GM13976 (cell line): ENCODE measurements around the gene AUTS2.

Source experiments
- DNase-seq: peaks from one replicate; pipeline ENCODE4 v3.0.0; 2012; ENCODE audit warnings: low spot score
- in situ Hi-C: fragments of 300-500 bp; cut with MboI; formaldehyde crosslinking; loops from one replicate; pipeline ENCODE4 v1.12.0; 2022; ENCODE audit warnings: low sequenced_read_pairs, mixed read lengths, inconsistent platforms; ENCODE audit not compliant: unreplicated experiment
- TF ChIP-seq, protein P1 (sequence below): IDR thresholded peaks from 2 replicates; pipeline ENCODE4 v1.5.1; 2012; ENCODE audit warnings: borderline replicate concordance, mild to moderate bottlenecking; ENCODE audit not compliant: insufficient read depth; ENCODE audit errors: extremely low read depth, missing control alignments, control extremely low read depth

Gene AUTS2

DNA sequence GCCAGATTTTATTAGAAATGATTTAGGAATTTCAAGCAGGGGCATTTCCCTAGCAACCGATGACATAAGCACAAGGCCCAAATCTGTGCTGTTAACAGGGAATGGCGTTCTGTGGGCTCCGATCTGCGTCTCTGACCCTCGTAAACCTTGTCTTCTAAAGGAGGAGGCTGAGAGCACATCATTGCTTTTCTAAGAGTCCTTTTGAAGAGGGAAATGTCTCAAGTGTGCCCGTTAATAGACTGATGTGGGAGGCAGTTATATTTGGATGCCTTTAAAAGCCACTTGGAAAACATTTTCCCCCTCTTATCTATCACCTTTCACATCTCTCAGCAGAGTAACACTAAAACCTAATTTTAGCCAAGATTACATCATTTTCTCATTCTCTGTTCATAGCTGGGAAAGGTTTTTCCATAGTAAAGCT lies 1109.6 kb downstream of the AUTS2 start:
- no peak for DNase-seq
- TF ChIP-seq, protein P1, sequence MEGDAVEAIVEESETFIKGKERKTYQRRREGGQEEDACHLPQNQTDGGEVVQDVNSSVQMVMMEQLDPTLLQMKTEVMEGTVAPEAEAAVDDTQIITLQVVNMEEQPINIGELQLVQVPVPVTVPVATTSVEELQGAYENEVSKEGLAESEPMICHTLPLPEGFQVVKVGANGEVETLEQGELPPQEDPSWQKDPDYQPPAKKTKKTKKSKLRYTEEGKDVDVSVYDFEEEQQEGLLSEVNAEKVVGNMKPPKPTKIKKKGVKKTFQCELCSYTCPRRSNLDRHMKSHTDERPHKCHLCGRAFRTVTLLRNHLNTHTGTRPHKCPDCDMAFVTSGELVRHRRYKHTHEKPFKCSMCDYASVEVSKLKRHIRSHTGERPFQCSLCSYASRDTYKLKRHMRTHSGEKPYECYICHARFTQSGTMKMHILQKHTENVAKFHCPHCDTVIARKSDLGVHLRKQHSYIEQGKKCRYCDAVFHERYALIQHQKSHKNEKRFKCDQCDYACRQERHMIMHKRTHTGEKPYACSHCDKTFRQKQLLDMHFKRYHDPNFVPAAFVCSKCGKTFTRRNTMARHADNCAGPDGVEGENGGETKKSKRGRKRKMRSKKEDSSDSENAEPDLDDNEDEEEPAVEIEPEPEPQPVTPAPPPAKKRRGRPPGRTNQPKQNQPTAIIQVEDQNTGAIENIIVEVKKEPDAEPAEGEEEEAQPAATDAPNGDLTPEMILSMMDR, result no peak
- in situ Hi-C loops, result no loop called here

DNA sequence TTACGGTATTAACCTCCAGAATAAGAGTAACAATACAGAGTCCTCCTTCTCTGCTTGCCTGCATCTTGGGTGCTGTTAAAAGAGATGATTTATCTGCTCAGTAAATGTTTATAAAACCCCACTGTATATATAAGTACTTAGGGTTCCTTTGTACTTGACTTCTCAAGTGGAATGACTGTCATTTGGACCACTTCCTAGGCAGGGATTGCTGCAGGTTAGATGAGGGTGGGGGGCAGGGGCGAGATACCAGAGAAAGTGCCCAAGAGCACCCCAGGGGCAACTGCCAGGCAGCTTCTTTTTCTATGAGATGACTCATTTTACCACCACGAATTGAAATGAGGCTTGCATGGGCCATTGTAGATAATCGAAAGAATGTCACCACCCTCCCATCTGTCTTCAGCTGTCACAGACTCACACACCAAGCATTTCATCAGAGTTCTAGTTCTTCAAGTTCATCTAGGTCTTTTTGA lies 1111.8 kb downstream of the AUTS2 start:
- DNase-seq, result no peak
- TF ChIP-seq, protein P1, result no peak
- in situ Hi-C loops, result no loop called here

DNA sequence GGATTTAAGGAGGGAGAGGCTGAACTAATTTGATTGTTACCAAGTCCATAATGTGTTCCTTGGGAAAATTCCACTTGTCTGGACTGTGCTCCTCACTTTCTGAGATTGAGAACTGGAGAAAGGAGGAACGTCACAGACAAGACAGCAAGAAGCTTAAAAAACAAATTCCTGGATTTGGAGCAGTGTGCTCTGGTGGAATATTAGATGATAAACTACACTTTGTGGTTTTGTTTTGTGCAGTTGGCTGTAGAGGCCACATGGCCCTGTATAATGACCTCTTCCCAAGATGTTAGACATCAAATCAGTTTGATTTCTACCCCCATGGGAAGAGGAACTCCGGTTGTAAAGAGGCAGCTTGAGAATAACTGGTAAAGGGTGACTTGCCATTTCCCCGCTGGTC lies 1112.4 kb downstream of the AUTS2 start:
- no peak for DNase-seq
- in situ Hi-C loops, result no loop called here
- TF ChIP-seq, protein P1, result no peak

DNA sequence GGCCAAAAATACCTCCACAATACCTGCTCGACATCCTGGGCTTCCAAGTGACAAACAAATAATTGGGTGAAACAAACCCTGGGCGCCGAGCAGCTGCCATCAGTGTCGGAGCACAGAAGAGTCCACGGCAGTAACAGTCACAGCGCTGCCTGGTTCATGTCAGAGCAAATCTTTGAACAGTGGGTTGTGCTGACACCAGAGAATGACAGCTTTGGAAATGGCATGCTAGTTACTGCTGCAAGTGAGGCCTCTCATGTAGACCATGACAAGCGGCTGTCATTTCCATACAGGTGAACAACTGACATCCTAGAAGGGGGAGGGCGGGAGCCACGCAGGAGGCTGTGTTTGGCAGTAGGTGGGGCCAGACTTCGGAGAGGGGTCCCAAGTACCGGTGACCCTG lies 1113.2 kb downstream of the AUTS2 start:
- DNase-seq, result no peak
- TF ChIP-seq, protein P1, result no peak
- in situ Hi-C loops, result no loop called here

DNA sequence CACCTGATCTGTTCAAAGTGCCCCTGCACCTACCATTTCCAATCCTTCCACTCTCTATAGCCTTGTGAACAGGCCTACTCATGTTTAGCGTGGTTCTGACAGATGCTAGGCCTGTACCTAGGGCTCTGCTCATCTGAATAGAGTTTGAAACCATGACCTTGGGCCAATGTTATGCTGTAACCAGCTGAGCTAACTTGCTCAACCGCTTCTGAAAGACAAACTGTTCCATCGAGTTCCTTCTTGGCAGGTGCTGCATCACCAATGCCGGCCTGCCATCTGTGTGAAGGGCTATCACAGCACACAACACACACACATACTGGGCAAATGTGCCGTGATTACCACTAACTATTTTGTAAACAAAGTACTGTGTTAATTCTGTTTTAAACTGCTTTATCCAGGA lies 1114.7 kb downstream of the AUTS2 start:
- in situ Hi-C loops, result no loop called here
- TF ChIP-seq, protein P1, result no peak
- no peak for DNase-seq

DNA sequence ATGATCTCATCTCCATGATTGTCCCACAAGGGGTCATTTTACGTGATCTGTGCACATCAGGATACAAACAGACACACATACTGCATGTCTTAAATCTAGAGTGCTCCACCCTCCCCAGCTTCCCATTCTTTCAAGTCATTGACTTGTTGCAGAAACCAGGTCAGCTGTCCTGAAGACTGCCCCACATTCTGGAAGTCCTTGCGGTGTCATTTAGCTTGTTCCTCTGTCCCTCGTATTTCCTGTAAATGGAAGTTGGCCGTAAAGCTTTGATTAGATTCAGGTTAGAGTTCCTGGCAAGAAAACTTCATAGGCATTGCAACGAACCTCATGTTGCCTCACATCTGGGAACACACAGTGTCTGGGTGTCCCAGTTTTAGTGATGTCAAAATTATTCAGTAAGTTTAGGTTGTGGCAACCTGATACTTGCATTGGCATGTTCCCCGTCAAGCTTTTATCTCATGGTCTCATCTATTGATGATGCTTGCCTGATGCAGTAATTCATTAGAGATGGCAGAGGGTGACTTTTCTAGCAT lies 1116.3 kb downstream of the AUTS2 start:
- TF ChIP-seq, protein P1, result no peak
- in situ Hi-C loops, result no loop called here
- DNase-seq, result no peak
